Gastroesophageal sphincter (tissue), 4 donors: ENCODE data around the gene XIST. TPM values are rescaled to one million over a fixed set of nuclear protein-coding genes. Genes with fewer than 3 reads are reported as not detected.

ENCODE experiments used
- ATAC-seq: fragments of 150-250 bp; one replicate; pipeline ENCODE4 v1.9.1; 2016; ENCODE audit warnings: mild to moderate bottlenecking, moderate library complexity
- H3K27ac ChIP-seq, 4 donors: fragments of 200-600 bp; sonication (generic) in 3 of 4; 1 replicate in 3 of 4; 2 replicates in 1 of 4; pipeline ENCODE4 v1.5.1; 2016 to 2019
- H3K27me3 ChIP-seq: fragments of 200-600 bp; sonication (generic); one replicate; pipeline ENCODE4 v1.5.1; 2019
- H3K36me3 ChIP-seq, 2 donors: fragments of 200-600 bp; sonication (generic); one replicate each; pipeline ENCODE4 v1.5.1; 2019; ENCODE audit warnings: control low read depth in 1 of 2
- H3K4me1 ChIP-seq, 3 donors: fragments of 200-600 bp; sonication (generic); 1 replicate in 2 of 3; 2 replicates in 1 of 3; pipeline ENCODE4 v1.5.1; 2016 to 2019; ENCODE audit warnings: control low read depth in 2 of 3
- H3K4me3 ChIP-seq, 2 donors: fragments of 200-600 bp; sonication (generic); one replicate each; pipeline ENCODE4 v1.5.1; 2019; ENCODE audit warnings: mild to moderate bottlenecking in 1 of 2, moderate library complexity in 1 of 2
- H3K9me3 ChIP-seq, 3 donors: fragments of 200-600 bp; sonication (generic); one replicate each; pipeline ENCODE4 v1.5.1; 2017 to 2019; ENCODE audit warnings: control low read depth in 2 of 3
- EP300 ChIP-seq: sonication (generic); formaldehyde crosslinking; IDR thresholded peaks from one replicate; pipeline ENCODE4 v1.6.1; 2017; ENCODE audit warnings: antibody characterized with exemption, mild to moderate bottlenecking
- POLR2A ChIP-seq, 2 donors: fragments of 450-650 bp; IDR thresholded peaks; one replicate each; pipeline ENCODE4 v1.6.1; 2017; ENCODE audit warnings: antibody characterized with exemption in 2 of 2, mild to moderate bottlenecking in 2 of 2, moderate library complexity in 1 of 2
- POLR2AphosphoS5 ChIP-seq: sonication (generic); formaldehyde crosslinking; IDR thresholded peaks from one replicate; pipeline ENCODE4 v1.6.1; 2017; ENCODE audit warnings: antibody characterized with exemption
- WGBS, 2 donors: methylation state at CpG; one replicate each; pipeline ENCODE4 v1.1.5; 2018; ENCODE audit warnings: low coverage in 1 of 2; 5-methylcytosine and 5-hydroxymethylcytosine counted together
- total RNA-seq, 4 donors: library from RNA; depleted of rRNA; stranded (reverse); fragments of >200 nt; gene quantifications; one replicate each; pipeline ENCODE4 v1.1.0, GENCODE V29; 2016
- TF ChIP-seq, protein P1 (sequence below), 4 experiments: fragments of 200-600 bp in 2 of 4; fragments of 450-650 bp in 2 of 4; sonication (generic) in 1 of 4; IDR thresholded peaks; one replicate each; pipeline ENCODE4 v1.5.1; 2017 to 2019; ENCODE audit warnings: antibody characterized with exemption in 4 of 4, mild to moderate bottlenecking in 2 of 4, moderate library complexity in 2 of 4

Gene XIST
- total RNA-seq, 4 donors from 2014 or later: 1.2 to 103 (median 27.4) TPM

DNA sequence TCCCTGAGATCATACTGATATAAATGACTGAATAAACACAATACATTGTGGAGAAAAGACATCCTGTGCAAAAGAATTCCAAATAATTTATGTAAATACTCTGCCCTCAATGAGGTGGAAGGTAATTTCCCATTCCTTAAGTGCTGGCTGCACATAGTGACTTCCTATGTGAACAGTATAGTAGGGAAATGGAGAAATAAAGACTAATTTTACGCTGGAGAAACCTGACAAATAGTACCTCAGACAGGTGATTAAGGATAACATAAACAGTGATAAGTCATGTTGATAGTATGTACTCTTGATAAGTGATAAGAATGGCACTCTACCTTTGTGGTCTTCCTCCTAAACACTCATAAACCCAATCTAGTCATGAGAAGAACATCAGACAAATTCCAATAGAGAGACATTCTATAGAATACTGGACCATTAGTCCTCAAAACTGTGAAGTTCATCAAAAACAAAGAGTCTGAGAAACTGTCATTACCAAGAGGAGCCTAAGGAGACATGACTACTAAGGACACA is 15.5 kb downstream of the XIST start:
- 0 to 46% methylated on average over 1 of the region's 1 CpG for WGBS, 2 donors
- no peaks in the 10 kb centered on the region for H3K4me1 ChIP-seq

DNA sequence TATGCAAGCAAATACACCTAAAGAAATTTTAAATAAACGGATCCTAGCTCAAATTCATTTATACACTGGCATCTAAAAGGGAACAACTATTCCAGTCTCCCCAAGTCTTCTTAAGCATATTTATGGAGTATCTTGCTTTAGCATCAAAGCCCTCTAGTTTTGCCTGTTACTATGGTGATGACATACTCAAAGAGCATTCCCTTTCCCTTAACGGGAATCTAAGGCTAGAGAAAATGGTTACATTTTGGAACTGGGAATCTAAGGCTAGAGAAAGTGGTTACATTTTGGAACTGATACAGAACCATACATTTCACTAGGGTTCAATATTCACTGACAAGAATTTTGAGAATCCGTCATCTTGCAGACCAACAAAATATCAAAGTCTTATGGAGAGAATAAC is 18.3 kb downstream of the XIST start:
- no peak overlapping the region for H3K4me3 ChIP-seq
- H3K36me3 ChIP-seq: no peaks in the 10 kb centered on the region
- no peaks in the 10 kb centered on the region for H3K4me1 ChIP-seq
- TF ChIP-seq EP300 (no peak), POLR2AphosphoS5 (no peak), POLR2A (IDR thresholded peaks at IDR 0.05) (no peak)
- TF ChIP-seq, protein P1, sequence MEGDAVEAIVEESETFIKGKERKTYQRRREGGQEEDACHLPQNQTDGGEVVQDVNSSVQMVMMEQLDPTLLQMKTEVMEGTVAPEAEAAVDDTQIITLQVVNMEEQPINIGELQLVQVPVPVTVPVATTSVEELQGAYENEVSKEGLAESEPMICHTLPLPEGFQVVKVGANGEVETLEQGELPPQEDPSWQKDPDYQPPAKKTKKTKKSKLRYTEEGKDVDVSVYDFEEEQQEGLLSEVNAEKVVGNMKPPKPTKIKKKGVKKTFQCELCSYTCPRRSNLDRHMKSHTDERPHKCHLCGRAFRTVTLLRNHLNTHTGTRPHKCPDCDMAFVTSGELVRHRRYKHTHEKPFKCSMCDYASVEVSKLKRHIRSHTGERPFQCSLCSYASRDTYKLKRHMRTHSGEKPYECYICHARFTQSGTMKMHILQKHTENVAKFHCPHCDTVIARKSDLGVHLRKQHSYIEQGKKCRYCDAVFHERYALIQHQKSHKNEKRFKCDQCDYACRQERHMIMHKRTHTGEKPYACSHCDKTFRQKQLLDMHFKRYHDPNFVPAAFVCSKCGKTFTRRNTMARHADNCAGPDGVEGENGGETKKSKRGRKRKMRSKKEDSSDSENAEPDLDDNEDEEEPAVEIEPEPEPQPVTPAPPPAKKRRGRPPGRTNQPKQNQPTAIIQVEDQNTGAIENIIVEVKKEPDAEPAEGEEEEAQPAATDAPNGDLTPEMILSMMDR (IDR thresholded peaks at IDR 0.05): no peak
- no peaks in the 10 kb centered on the region for H3K9me3 ChIP-seq
- 74 to 75% methylated on average over 1 to 3 of the region's 3 CpGs for WGBS, 2 donors
- ATAC-seq: no peak
- no peaks in the 10 kb centered on the region for H3K27me3 ChIP-seq
- no peak overlapping the region for H3K27ac ChIP-seq

More for the DNA sequence above, 15.5 kb downstream of the XIST start:
- no peak overlapping the region for H3K4me3 ChIP-seq
- TF ChIP-seq EP300: no peak
- TF ChIP-seq, protein P1 (IDR thresholded peaks at IDR 0.05): no peak
- TF ChIP-seq POLR2AphosphoS5: no peak
- no peak for TF ChIP-seq POLR2A (IDR thresholded peaks at IDR 0.05)
- no peaks in the 10 kb centered on the region for H3K27me3 ChIP-seq
- no peak overlapping the region for H3K27ac ChIP-seq
- H3K9me3 ChIP-seq: no peaks in the 10 kb centered on the region
- H3K36me3 ChIP-seq: no peaks in the 10 kb centered on the region
- no peak for ATAC-seq

DNA sequence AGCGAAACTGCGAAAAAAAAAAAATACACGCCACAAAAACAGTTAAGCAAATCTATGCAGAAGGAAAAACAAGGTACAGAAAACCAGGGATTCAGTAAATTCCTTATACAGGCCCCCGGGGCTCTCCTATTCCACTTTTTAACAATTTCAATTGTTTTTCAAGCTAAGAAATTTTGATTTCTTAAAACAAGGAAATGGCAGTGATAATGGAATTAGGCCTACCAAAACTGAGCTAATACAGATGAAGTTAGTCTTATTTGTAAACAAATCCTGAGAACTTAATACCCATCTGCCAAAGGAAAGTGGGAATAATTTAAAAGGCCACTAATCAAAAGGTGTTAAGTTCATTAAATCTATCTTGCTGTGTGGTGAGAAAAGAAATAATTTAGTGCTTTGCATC is 20.2 kb downstream of the XIST start:
- Histone ChIP-seq H3K36me3 (no peaks in the 10 kb centered on the region), H3K27ac (no peak overlapping the region), H3K4me1 (no peaks in the 10 kb centered on the region), H3K27me3 (no peaks in the 10 kb centered on the region), H3K4me3 (no peak overlapping the region), H3K9me3 (no peaks in the 10 kb centered on the region)
- WGBS, 2 donors: 96 to 100% methylated on average over 2 to 4 of the region's 4 CpGs
- TF ChIP-seq EP300: no peak
- ATAC-seq: no peak

DNA sequence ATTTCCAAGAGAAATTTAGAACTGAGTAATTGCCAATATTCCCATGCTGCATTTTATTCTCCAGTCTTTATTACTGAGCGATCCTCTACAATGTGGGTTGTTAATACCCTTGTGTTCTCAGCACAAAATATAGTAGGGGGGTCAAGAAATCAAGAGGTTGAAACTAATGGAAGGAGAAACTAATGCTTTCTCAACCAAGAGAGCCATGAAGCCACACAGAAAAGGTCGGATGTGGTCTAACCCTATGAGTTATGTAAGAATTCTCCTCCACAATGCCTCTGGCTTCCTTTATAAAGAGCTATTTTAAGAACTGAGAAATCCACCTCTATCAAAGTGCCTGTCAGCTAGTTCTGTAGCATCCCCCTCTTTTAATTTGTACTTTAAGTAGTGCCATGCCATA is 21.0 kb downstream of the XIST start:
- ATAC-seq: no peak
- Histone ChIP-seq H3K27ac (no peak overlapping the region), H3K9me3 (no peaks in the 10 kb centered on the region), H3K27me3 (no peaks in the 10 kb centered on the region), H3K36me3 (no peaks in the 10 kb centered on the region), H3K4me3 (no peak overlapping the region), H3K4me1 (no peaks in the 10 kb centered on the region)
- 40 to 60% methylated on average over 1 to 2 of the region's 2 CpGs for WGBS, 2 donors
- TF ChIP-seq, protein P1 (IDR thresholded peaks at IDR 0.05): no peak
- no peak for TF ChIP-seq EP300
- no peak for TF ChIP-seq POLR2A (IDR thresholded peaks at IDR 0.05)
- TF ChIP-seq POLR2AphosphoS5: no peak

DNA sequence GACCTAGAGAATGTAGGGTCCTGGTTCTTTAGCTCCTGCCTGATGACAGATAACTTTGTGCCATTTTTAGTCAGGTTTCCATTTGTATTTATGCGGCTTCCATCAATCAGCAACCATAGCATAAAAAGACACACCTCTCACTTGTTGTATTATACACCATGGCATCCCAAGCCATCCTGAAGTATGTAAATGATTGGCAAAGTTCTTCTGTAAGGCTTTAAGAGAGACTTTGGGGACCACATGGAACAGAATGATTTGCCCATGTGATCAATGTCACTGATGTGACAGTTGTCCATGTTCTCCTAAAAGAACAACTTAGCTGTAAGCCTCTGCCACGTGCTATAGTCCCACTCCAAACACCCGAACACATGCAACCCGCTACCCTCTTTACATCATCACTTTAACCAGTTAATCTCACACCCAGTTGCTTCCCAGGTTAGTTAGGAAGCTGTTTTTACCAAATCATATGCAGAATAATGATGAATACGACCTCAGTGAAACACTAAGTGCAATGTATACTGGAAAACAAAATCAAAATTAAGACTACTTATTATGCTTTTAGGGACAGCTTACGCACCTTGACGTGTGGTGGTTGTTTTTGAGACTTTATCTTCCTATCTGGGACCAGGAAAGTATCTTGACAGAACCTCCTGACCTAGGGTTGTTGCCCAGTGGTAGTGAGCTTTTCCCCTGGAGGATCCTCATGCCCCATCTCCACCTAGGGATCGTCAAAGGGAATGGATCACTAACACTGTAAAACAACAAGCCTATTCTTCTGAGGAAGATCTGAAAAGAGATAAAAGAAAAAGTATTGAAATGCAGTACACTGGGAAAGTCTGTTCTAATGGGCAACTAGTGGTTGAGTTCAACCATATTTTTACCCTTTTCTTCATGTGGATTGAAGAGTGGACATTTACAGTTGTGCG is 21.8 kb downstream of the XIST start:
- TF ChIP-seq POLR2A (IDR thresholded peaks at IDR 0.05): no peak
- TF ChIP-seq, protein P1 (IDR thresholded peaks at IDR 0.05): no peak
- H3K9me3 ChIP-seq: no peaks in the 10 kb centered on the region
- no peaks in the 10 kb centered on the region for H3K27me3 ChIP-seq
- no peak overlapping the region for H3K4me3 ChIP-seq
- no peak overlapping the region for H3K27ac ChIP-seq
- H3K4me1 ChIP-seq: no peaks in the 10 kb centered on the region
- H3K36me3 ChIP-seq: no peaks in the 10 kb centered on the region
- 82 to 94% methylated on average over 7 to 8 of the region's 9 CpGs for WGBS, 2 donors
- no peak for ATAC-seq
